SU-DHL-6 (cell line): Measurements from ENCODE around the gene TMCC1.

ENCODE experiments used
- H2AFZ ChIP-seq: fragments of 200-600 bp; sonication (generic); 2 replicates; pipeline ENCODE4 v1.6.1; 2014; ENCODE audit warnings: low read depth, mild to moderate bottlenecking, moderate library complexity, mixed read lengths, antibody characterized with exemption, low read length; ENCODE audit not compliant: severe bottlenecking
- H3F3A ChIP-seq: fragments of 200-600 bp; shearing (Covaris generic); 2 replicates; pipeline ENCODE4 v1.6.0; 2016; ENCODE audit warnings: antibody characterized with exemption, mild to moderate bottlenecking; ENCODE audit not compliant: insufficient read depth
- H3K27ac ChIP-seq: fragments of 200-600 bp; sonication (generic); 2 replicates; pipeline ENCODE4 v1.5.1; 2016; ENCODE audit warnings: low read depth, mild to moderate bottlenecking, low read length, moderate library complexity, mixed read lengths
- H3K27me3 ChIP-seq: fragments of 200-600 bp; sonication (generic), shearing (Covaris generic); 2 replicates; pipeline ENCODE4 v1.6.0; 2014; ENCODE audit warnings: mild to moderate bottlenecking, low read length
- H3K36me3 ChIP-seq: fragments of 200-600 bp; sonication (generic); 2 replicates; pipeline ENCODE4 v1.6.1; 2014; ENCODE audit warnings: mild to moderate bottlenecking, low read length, mixed read lengths
- H3K4me2 ChIP-seq: fragments of 300-600, 200-600 bp; shearing (Covaris generic), sonication (generic); 2 replicates; pipeline ENCODE4 v1.6.0; 2014; ENCODE audit warnings: low read length, low read depth, mild to moderate bottlenecking; ENCODE audit not compliant: poor library complexity, severe bottlenecking
- H3K4me3 ChIP-seq: fragments of 200-600 bp; sonication (generic); 2 replicates; pipeline ENCODE4 v1.5.1; 2014; ENCODE audit warnings: antibody characterized with exemption, low read length, mild to moderate bottlenecking, mixed read lengths; ENCODE audit not compliant: insufficient read depth, poor library complexity, severe bottlenecking
- H3K79me2 ChIP-seq: fragments of 200-600 bp; sonication (generic); 2 replicates; pipeline ENCODE4 v1.6.1; 2014; ENCODE audit warnings: mild to moderate bottlenecking, low read length, moderate library complexity; ENCODE audit not compliant: insufficient read depth
- H3K9ac ChIP-seq: fragments of 200-600 bp; sonication (generic); 2 replicates; pipeline ENCODE4 v1.7.0; 2014; ENCODE audit warnings: mild to moderate bottlenecking, low read length
- H3K9me2 ChIP-seq: fragments of 200-600 bp; sonication (generic); replicated peaks from 2 replicates; pipeline ENCODE4 v1.6.1; 2014; ENCODE audit warnings: low read length; ENCODE audit not compliant: insufficient read depth
- H3K9me3 ChIP-seq: fragments of 200-600 bp; sonication (generic); 2 replicates; pipeline ENCODE4 v1.6.1; 2014; ENCODE audit warnings: low read length, mixed read lengths; ENCODE audit not compliant: insufficient read depth
- H4K20me1 ChIP-seq: fragments of 200-600 bp; sonication (generic); 2 replicates; pipeline ENCODE4 v1.6.1; 2014; ENCODE audit warnings: low read depth, mild to moderate bottlenecking, antibody characterized with exemption, low read length, moderate library complexity, mixed read lengths
- CTCF ChIP-seq: fragments of 200-600 bp; sonication (generic); IDR thresholded peaks from one replicate; pipeline ENCODE4 v1.5.1; 2017; ENCODE audit warnings: antibody characterized with exemption, mild to moderate bottlenecking, low read length, moderate library complexity; ENCODE audit not compliant: insufficient read depth, poor library complexity, severe bottlenecking
- EZH2phosphoT487 ChIP-seq: fragments of 200-600 bp; sonication (generic), shearing (Covaris generic); conservative IDR thresholded peaks from 2 replicates; pipeline ENCODE4 v1.6.1; 2018; ENCODE audit warnings: mild to moderate bottlenecking, antibody characterized with exemption, low read length, moderate library complexity, mixed read lengths

Gene TMCC1

GRCh38 chr3:129615751-129616281 lies 277.7 kb downstream of the TMCC1 start:
- H3K27me3 ChIP-seq, result no peaks in the 10 kb centered on the region
- no peaks in the 10 kb centered on the region for H3K79me2 ChIP-seq
- H3K4me2 ChIP-seq, result no peak overlapping the region
- TF ChIP-seq EZH2phosphoT487 (no peak), CTCF (no peak)
- H3F3A ChIP-seq, result no peaks in the 10 kb centered on the region
- no peak overlapping the region for H3K27ac ChIP-seq
- no peak overlapping the region for H3K9ac ChIP-seq
- H2AFZ ChIP-seq, result no peak overlapping the region
- H4K20me1 ChIP-seq, result no peaks in the 10 kb centered on the region
- H3K9me3 ChIP-seq, result no peaks in the 10 kb centered on the region
- no peaks in the 10 kb centered on the region for H3K36me3 ChIP-seq
- no peaks in the 10 kb centered on the region for H3K9me2 ChIP-seq
- H3K4me3 ChIP-seq, result no peak overlapping the region

GRCh38 chr3:129614927-129615363 lies 278.6 kb downstream of the TMCC1 start:
- Histone ChIP-seq H3F3A (no peaks in the 10 kb centered on the region), H4K20me1 (no peaks in the 10 kb centered on the region)
- no peak for TF ChIP-seq EZH2phosphoT487
- no peak for TF ChIP-seq CTCF

GRCh38 chr3:129614435-129614834 lies 279.1 kb downstream of the TMCC1 start:
- no peaks in the 10 kb centered on the region for H3K36me3 ChIP-seq
- no peak overlapping the region for H3K4me2 ChIP-seq
- H3F3A ChIP-seq, result no peaks in the 10 kb centered on the region
- H3K4me3 ChIP-seq, result no peak overlapping the region
- TF ChIP-seq CTCF (no peak), EZH2phosphoT487 (no peak)
- no peaks in the 10 kb centered on the region for H3K9me3 ChIP-seq
- no peaks in the 10 kb centered on the region for H3K27me3 ChIP-seq
- H3K9me2 ChIP-seq, result no peaks in the 10 kb centered on the region
- no peaks in the 10 kb centered on the region for H4K20me1 ChIP-seq
- no peaks in the 10 kb centered on the region for H3K79me2 ChIP-seq
- H3K27ac ChIP-seq, result no peak overlapping the region
- no peak overlapping the region for H3K9ac ChIP-seq
- H2AFZ ChIP-seq, result no peak overlapping the region

More at GRCh38 chr3:129614927-129615363, 278.6 kb downstream of the TMCC1 start:
- H3K4me2 ChIP-seq, result no peak overlapping the region
- no peaks in the 10 kb centered on the region for H3K9me3 ChIP-seq
- H3K4me3 ChIP-seq, result no peak overlapping the region
- no peaks in the 10 kb centered on the region for H3K36me3 ChIP-seq
- no peak overlapping the region for H2AFZ ChIP-seq
- no peak overlapping the region for H3K27ac ChIP-seq
- no peaks in the 10 kb centered on the region for H3K79me2 ChIP-seq
- H3K27me3 ChIP-seq, result no peaks in the 10 kb centered on the region
- H3K9me2 ChIP-seq, result no peaks in the 10 kb centered on the region
- H3K9ac ChIP-seq, result no peak overlapping the region
